Sigmoid colon (tissue), 4 donors: ENCODE measurements around the gene SYT8.

Experiments
- CTCF ChIP-seq, 4 experiments: fragments of 450-650 bp in 3 of 4; fragments of 200-600 bp in 1 of 4; IDR thresholded peaks; one replicate each; pipeline ENCODE4 v1.5.1; 2016 to 2019; ENCODE audit warnings: antibody characterized with exemption in 4 of 4, mild to moderate bottlenecking in 3 of 4, moderate library complexity in 2 of 4
- EP300 ChIP-seq, 4 donors: sonication (generic); formaldehyde crosslinking; IDR thresholded peaks; one replicate each; pipeline ENCODE4 v1.6.1; 2017; ENCODE audit warnings: antibody characterized with exemption in 4 of 4
- POLR2A ChIP-seq, 2 donors: fragments of 450-650 bp; IDR thresholded peaks; one replicate each; pipeline ENCODE4 v1.6.1; 2016; ENCODE audit warnings: antibody characterized with exemption in 2 of 2, mild to moderate bottlenecking in 2 of 2, moderate library complexity in 2 of 2

GRCh38 chr11:1796413-1797011, 38.3 kb upstream of the SYT8 start:
- no peak for TF ChIP-seq CTCF (IDR thresholded peaks at IDR 0.05)
- no peak for TF ChIP-seq POLR2A (IDR thresholded peaks at IDR 0.05)
- no peak for TF ChIP-seq EP300 (IDR thresholded peaks at IDR 0.05)
